Activated CD8-positive, alpha-beta memory T cell treated with anti-CD3 and anti-CD28 coated beads, Interleukin-2, amount 50 U/mL, for 1 hour (primary cell): ENCODE data around the gene WDR26.
"Not testable (repeated sequence)": the region's sequence is repeated elsewhere in the genome, so short reads cannot be mapped to it uniquely, and the experiment has no call there.

Source experiments
- DNase-seq: peaks from one replicate; pipeline ENCODE4 v3.0.0-alpha.2; 2020; ENCODE audit errors: extremely low read depth

WDR26 gene

GRCh38 chr1:224349716-224350115 lies 84.9 kb downstream of the WDR26 start:
- DNase-seq, result not testable (repeated sequence)

- no peak for DNase-seq
Measured at GRCh38 chr1:224348137-224348536, 86.5 kb downstream of the WDR26 start.

GRCh38 chr1:224343679-224344078 lies 90.9 kb downstream of the WDR26 start:
- DNase-seq, result no peak

GRCh38 chr1:224340453-224341384 lies 93.9 kb downstream of the WDR26 start:
- DNase-seq, result not testable (repeated sequence)

GRCh38 chr1:224339442-224340033 lies 95.1 kb downstream of the WDR26 start:
- DNase-seq, result no peak

- no peak for DNase-seq
Measured at GRCh38 chr1:224338150-224338838, 96.3 kb downstream of the WDR26 start.
